Activated T-cell treated with anti-CD3 and anti-CD28 coated beads, Interleukin-2, amount 50 U/mL, for 24 hours (primary cell): Measurements from ENCODE around the gene STARD7.
"Not testable (repeated sequence)": the region's sequence is repeated elsewhere in the genome, so short reads cannot be mapped to it uniquely, and the experiment has no call there.

ENCODE experiments used
- DNase-seq: peaks from one replicate; pipeline ENCODE4 v3.0.0-alpha.2; 2020
- H3K27ac Mint-ChIP-seq: 2 replicates; pipeline ENCODE4 v1.8.0; 2020; ENCODE audit warnings: mild to moderate bottlenecking, mixed read lengths
- H3K27me3 Mint-ChIP-seq: 2 replicates; pipeline ENCODE4 v1.8.0; 2020; ENCODE audit warnings: mixed read lengths
- H3K36me3 Mint-ChIP-seq: 2 replicates; pipeline ENCODE4 v1.8.0; 2020; ENCODE audit warnings: low read depth, mixed read lengths
- H3K4me1 Mint-ChIP-seq: 2 replicates; pipeline ENCODE4 v1.8.0; 2020; ENCODE audit warnings: low read depth, mixed read lengths
- H3K4me3 Mint-ChIP-seq: 2 replicates; pipeline ENCODE4 v1.8.0; 2020; ENCODE audit warnings: mild to moderate bottlenecking, moderate library complexity, mixed read lengths
- H3K9me3 Mint-ChIP-seq: 2 replicates; pipeline ENCODE4 v1.8.0; 2020; ENCODE audit warnings: mixed read lengths

STARD7 gene

GRCh38 chr2:96241900-96242611 lies 33.4 kb upstream of the STARD7 start:
- Mint-ChIP-seq H3K36me3 (peaks cover 3% of the 10 kb centered on the region), H3K27me3 (no peaks in the 10 kb centered on the region), H3K4me3 (peak overlapping the region; percentile 54), H3K27ac (peak overlapping the region; percentile 95), H3K9me3 (no peaks in the 10 kb centered on the region), H3K4me1 (peaks cover 46% of the 10 kb centered on the region)
- DNase-seq: peak; percentile 53

- no peaks in the 10 kb centered on the region for H3K27me3 Mint-ChIP-seq
- H3K9me3 Mint-ChIP-seq: no peaks in the 10 kb centered on the region
- H3K27ac Mint-ChIP-seq: peak overlapping the region; percentile 95
- peaks cover 41% of the 10 kb centered on the region for H3K4me1 Mint-ChIP-seq
- peaks cover 3% of the 10 kb centered on the region for H3K36me3 Mint-ChIP-seq
- DNase-seq: no peak
- peak overlapping the region; percentile 54 for H3K4me3 Mint-ChIP-seq
Measured at GRCh38 chr2:96241227-96241626, 32.6 kb upstream of the STARD7 start.

- Mint-ChIP-seq H3K4me1 (peaks cover 34% of the 10 kb centered on the region), H3K27ac (peak overlapping the region; percentile 95), H3K9me3 (no peaks in the 10 kb centered on the region), H3K27me3 (no peaks in the 10 kb centered on the region), H3K4me3 (no peak overlapping the region), H3K36me3 (peaks cover 3% of the 10 kb centered on the region)
- DNase-seq: no peak
Measured at GRCh38 chr2:96240341-96241038, 31.9 kb upstream of the STARD7 start.

- H3K9me3 Mint-ChIP-seq: no peaks in the 10 kb centered on the region
- no peak for DNase-seq
- H3K36me3 Mint-ChIP-seq: peaks cover 1% of the 10 kb centered on the region
- no peak overlapping the region for H3K27ac Mint-ChIP-seq
- H3K4me1 Mint-ChIP-seq: peaks cover 30% of the 10 kb centered on the region
- no peak overlapping the region for H3K4me3 Mint-ChIP-seq
- no peaks in the 10 kb centered on the region for H3K27me3 Mint-ChIP-seq
Measured at GRCh38 chr2:96239745-96240264, 31.2 kb upstream of the STARD7 start.

GRCh38 chr2:96239091-96239490 lies 30.5 kb upstream of the STARD7 start:
- H3K9me3 Mint-ChIP-seq: no peaks in the 10 kb centered on the region
- no peaks in the 10 kb centered on the region for H3K36me3 Mint-ChIP-seq
- H3K4me1 Mint-ChIP-seq: peaks cover 27% of the 10 kb centered on the region
- H3K4me3 Mint-ChIP-seq: no peak overlapping the region
- H3K27ac Mint-ChIP-seq: no peak overlapping the region
- no peaks in the 10 kb centered on the region for H3K27me3 Mint-ChIP-seq
- no peak for DNase-seq

GRCh38 chr2:96238266-96238665 lies 29.6 kb upstream of the STARD7 start:
- H3K36me3 Mint-ChIP-seq: no peaks in the 10 kb centered on the region
- H3K27ac Mint-ChIP-seq: no peak overlapping the region
- DNase-seq: no peak
- no peaks in the 10 kb centered on the region for H3K27me3 Mint-ChIP-seq
- H3K4me3 Mint-ChIP-seq: no peak overlapping the region
- peaks cover 27% of the 10 kb centered on the region for H3K4me1 Mint-ChIP-seq
- no peaks in the 10 kb centered on the region for H3K9me3 Mint-ChIP-seq

- no peak for DNase-seq
- Mint-ChIP-seq H3K4me1 (peaks cover 14% of the 10 kb centered on the region), H3K4me3 (no peak overlapping the region), H3K27me3 (no peaks in the 10 kb centered on the region), H3K27ac (no peak overlapping the region), H3K36me3 (no peaks in the 10 kb centered on the region), H3K9me3 (no peaks in the 10 kb centered on the region)
Measured at GRCh38 chr2:96236882-96237281, 28.3 kb upstream of the STARD7 start.

GRCh38 chr2:96233880-96234316 lies 25.3 kb upstream of the STARD7 start:
- Mint-ChIP-seq H3K27me3 (no peaks in the 10 kb centered on the region), H3K4me1 (no peaks in the 10 kb centered on the region), H3K36me3 (no peaks in the 10 kb centered on the region), H3K9me3 (no peaks in the 10 kb centered on the region), H3K27ac (no peak overlapping the region), H3K4me3 (no peak overlapping the region)
- DNase-seq: no peak

GRCh38 chr2:96233436-96233835 lies 24.8 kb upstream of the STARD7 start:
- H3K9me3 Mint-ChIP-seq: no peaks in the 10 kb centered on the region
- no peak overlapping the region for H3K27ac Mint-ChIP-seq
- DNase-seq: no peak
- no peaks in the 10 kb centered on the region for H3K27me3 Mint-ChIP-seq
- H3K36me3 Mint-ChIP-seq: peaks cover 2% of the 10 kb centered on the region
- H3K4me3 Mint-ChIP-seq: no peak overlapping the region
- no peaks in the 10 kb centered on the region for H3K4me1 Mint-ChIP-seq

- no peaks in the 10 kb centered on the region for H3K4me1 Mint-ChIP-seq
- H3K36me3 Mint-ChIP-seq: peaks cover 2% of the 10 kb centered on the region
- DNase-seq: no peak
- H3K4me3 Mint-ChIP-seq: no peak overlapping the region
- no peak overlapping the region for H3K27ac Mint-ChIP-seq
- H3K9me3 Mint-ChIP-seq: no peaks in the 10 kb centered on the region
- H3K27me3 Mint-ChIP-seq: no peaks in the 10 kb centered on the region
Measured at GRCh38 chr2:96231316-96231715, 22.7 kb upstream of the STARD7 start.

- Mint-ChIP-seq H3K4me3 (no peak overlapping the region), H3K4me1 (peaks cover 5% of the 10 kb centered on the region), H3K27ac (peak overlapping the region; percentile 48), H3K9me3 (no peaks in the 10 kb centered on the region), H3K27me3 (no peaks in the 10 kb centered on the region), H3K36me3 (peaks cover 5% of the 10 kb centered on the region)
- DNase-seq: no peak
Measured at GRCh38 chr2:96225016-96225533, 16.4 kb upstream of the STARD7 start.

- not testable (repeated sequence) for H3K4me1 Mint-ChIP-seq, H3K4me3 Mint-ChIP-seq, H3K36me3 Mint-ChIP-seq, H3K27me3 Mint-ChIP-seq, H3K27ac Mint-ChIP-seq, DNase-seq, H3K9me3 Mint-ChIP-seq
Measured at GRCh38 chr2:96221106-96221505, 12.5 kb upstream of the STARD7 start.

GRCh38 chr2:96219959-96220358 lies 11.3 kb upstream of the STARD7 start:
- H3K36me3 Mint-ChIP-seq, H3K4me1 Mint-ChIP-seq, H3K27ac Mint-ChIP-seq, DNase-seq, H3K27me3 Mint-ChIP-seq, H3K9me3 Mint-ChIP-seq, H3K4me3 Mint-ChIP-seq: not testable (repeated sequence)

- Mint-ChIP-seq H3K4me1 (no peaks in the 10 kb centered on the region), H3K9me3 (no peaks in the 10 kb centered on the region), H3K27ac (no peak overlapping the region), H3K4me3 (no peak overlapping the region), H3K36me3 (no peaks in the 10 kb centered on the region), H3K27me3 (no peaks in the 10 kb centered on the region)
- DNase-seq: no peak
Measured at GRCh38 chr2:96218508-96219131, 10.0 kb upstream of the STARD7 start.

GRCh38 chr2:96214554-96214953 lies 5.9 kb upstream of the STARD7 start:
- no peak overlapping the region for H3K27ac Mint-ChIP-seq
- DNase-seq: no peak
- H3K4me1 Mint-ChIP-seq: peaks cover 8% of the 10 kb centered on the region
- H3K36me3 Mint-ChIP-seq: peaks cover 7% of the 10 kb centered on the region
- no peaks in the 10 kb centered on the region for H3K9me3 Mint-ChIP-seq
- H3K27me3 Mint-ChIP-seq: no peaks in the 10 kb centered on the region
- H3K4me3 Mint-ChIP-seq: no peak overlapping the region
